Hepatocyte (in vitro differentiated cells): ENCODE measurements around the gene KLC1.

Experiments used
- CTCF ChIP-seq: fragments of 200-600 bp; sonication (generic); IDR thresholded peaks from 2 replicates; pipeline ENCODE4 v1.5.1; 2016; ENCODE audit warnings: antibody characterized with exemption, mild to moderate bottlenecking; ENCODE audit not compliant: poor library complexity
- EZH2 ChIP-seq: fragments of 200-600 bp; sonication (generic); IDR thresholded peaks from 2 replicates; pipeline ENCODE4 v1.6.1; 2016; ENCODE audit warnings: antibody characterized with exemption, mild to moderate bottlenecking, borderline replicate concordance
- EZH2phosphoT487 ChIP-seq: fragments of 200-600 bp; sonication (generic); IDR thresholded peaks from one replicate; pipeline ENCODE4 v1.6.1; 2018; ENCODE audit warnings: antibody characterized with exemption, mild to moderate bottlenecking, low read depth, moderate library complexity; ENCODE audit not compliant: unreplicated experiment, severe bottlenecking

- TF ChIP-seq CTCF (no peak), EZH2 (no peak), EZH2phosphoT487 (no peak)
Measured at GRCh38 chr14:103584326-103584915, 44.6 kb upstream of the KLC1 start.
